Stimulated activated CD8-positive, alpha-beta memory T cell treated with anti-CD3 and anti-CD28 coated beads, Interleukin-7, amount 100 ng/mL, for 1 hour (primary cell): ENCODE data around the gene SYNGR2.

Source experiments
- DNase-seq, 2 donors: peaks; one replicate each; pipeline ENCODE4 v3.0.0-alpha.2; 2020; ENCODE audit warnings: low read depth in 2 of 2

SYNGR2 gene

DNA sequence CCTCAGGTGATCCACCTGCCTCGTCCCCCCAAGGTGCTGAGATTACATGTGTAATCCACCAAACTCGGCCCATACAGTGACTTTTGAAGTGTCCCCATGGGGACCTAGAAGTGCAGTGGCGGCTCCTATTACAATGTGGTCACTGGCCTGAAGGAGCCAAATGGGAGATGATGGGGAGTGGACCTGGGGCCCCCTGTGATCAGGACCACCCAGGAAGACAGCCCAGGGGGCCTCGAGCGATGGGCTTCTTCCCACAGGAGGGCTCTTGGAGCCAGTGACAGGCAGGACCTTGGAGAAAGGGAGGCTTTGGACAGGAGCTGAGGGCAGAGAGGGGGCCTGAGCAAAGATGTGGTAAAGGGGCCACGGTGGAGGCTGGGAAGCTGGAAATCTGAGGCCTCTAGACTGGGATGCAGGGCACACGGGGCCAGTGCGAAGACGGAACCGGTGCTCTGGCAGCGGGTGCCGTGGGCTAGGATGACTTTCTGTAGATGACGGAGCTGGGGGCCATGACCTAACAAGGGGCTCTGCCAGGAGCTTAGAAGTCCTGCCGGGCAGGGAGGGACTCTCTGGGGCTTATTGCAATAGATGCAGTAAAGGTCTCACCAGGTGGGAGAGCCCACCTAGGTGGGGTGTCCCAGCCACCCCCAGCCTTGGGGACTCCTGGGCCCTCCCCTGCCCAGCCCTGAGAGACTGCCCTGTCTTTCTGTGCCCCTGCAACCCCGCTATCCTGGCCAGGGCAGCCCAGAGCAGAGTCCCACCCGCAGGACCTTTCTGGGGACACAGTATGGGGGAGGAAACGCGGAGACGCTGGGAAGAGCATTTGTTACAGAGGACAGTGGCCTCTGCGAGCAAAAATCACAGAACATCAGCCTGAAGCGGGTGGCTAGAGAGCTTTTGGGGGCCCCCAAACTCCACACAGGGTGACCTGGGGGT, 24.9 kb upstream of the SYNGR2 start:
- DNase-seq = no peak

DNA sequence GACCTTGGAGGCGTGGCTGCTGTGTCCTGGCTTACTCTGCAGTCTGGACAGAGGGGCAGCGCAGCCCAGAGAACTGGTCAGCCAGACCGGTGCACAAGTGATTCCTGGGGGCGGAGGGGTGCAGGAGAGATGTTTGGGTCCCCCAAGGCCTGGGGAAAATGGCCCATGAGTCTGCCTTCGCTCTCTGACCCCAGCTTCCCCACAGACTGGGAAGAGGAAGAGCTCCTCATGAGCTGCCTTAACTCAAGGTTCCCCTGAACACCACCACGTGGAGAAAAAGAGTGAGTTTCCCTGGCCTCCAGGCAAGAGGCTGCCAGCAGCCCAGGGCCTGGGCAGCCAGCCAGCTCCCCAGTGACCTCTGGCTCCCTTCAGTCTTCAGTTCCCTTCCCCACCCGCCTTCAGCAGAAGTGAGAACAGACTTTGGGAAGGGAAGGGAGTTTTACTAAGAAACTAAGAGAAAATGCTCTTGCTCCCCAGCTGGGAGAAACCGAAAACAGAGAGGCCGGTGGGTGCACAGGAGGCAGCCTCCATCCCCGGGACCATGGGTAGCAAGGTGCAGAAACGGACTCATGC, 24.1 kb upstream of the SYNGR2 start:
- no peak for DNase-seq

DNA sequence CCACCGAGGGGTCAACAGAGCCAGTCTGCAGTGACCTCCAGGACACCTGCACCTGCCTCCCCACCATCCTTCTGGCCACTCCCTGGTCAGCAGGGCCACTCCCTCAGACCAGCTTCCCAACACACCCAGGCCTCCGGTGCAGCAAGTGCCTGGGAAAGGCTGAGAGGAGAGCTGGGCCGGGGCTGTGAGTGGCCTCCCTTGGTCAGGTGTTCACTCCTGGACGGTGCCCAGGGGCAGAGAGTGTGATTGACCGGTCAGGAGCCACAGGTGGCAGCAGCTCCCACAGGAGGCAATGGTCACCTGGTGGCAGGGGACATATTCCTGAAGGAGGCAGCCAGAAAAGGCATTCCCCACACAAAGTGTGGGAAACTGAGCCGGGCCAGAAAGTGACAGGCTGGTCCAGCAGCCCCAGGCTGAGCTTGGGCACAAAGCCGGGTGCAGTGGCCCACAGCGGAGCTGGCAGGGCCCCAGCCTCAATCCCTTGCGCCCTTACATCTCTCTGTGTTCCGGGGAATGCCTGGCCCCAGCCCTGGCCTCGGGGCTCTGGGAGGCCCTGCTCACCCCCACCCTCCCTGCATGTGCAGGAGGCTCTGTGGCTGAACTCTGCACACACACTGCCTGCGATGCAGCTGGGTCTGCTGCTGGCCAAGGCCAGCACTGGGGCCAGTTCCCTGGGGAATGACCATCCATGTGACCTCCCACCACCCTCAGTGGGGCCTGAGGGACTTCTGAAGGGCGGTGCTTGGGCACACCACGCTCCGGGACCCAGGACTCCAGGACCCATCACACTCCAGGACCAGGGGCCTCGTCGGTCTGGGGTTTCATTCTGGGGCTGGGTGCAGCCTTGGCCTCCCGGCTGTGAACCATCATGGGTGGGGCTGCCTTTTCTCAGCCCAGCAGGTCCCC, 23.4 kb upstream of the SYNGR2 start:
- DNase-seq = no peak

DNA sequence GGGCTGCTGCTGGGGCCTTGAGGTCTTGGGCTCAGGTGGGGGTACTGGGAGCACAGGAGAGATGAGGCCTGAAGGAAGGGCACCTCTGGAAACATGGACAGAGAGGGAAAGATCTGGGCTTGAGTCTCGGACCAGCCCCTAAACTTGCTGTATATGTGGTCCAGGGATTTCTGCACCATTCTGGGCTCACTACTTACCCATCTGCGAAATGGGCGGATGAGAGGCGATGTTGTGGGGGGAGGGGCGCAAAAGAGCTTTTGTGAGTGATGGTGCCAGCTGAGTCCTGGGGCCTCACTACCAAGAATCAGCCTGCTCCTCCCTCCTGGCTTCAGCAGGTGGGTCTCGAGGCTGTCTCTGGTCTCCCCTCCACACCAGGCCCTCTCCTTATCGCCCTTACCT, 21.9 kb upstream of the SYNGR2 start:
- DNase-seq = no peak

DNA sequence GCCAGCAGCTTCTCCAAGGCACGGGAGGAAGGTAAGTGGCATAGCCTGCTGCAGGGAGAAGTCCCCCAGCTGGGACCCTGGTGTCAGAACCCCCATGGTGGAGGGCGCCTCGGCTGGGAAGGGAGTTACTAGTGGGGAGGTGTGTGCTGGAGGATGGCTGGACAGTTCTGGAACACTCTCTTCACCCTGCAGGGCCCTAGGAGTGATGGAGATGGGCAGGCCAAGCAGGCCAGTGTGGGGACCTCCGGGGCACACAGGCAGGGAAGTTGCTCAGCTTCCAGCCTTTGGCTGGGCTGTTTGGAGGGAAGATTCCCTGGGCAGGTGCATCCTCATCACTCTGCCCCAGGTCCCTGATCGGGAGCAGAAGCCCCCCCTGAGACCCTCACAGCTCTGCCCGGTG, 21.5 kb upstream of the SYNGR2 start:
- no peak for DNase-seq

DNA sequence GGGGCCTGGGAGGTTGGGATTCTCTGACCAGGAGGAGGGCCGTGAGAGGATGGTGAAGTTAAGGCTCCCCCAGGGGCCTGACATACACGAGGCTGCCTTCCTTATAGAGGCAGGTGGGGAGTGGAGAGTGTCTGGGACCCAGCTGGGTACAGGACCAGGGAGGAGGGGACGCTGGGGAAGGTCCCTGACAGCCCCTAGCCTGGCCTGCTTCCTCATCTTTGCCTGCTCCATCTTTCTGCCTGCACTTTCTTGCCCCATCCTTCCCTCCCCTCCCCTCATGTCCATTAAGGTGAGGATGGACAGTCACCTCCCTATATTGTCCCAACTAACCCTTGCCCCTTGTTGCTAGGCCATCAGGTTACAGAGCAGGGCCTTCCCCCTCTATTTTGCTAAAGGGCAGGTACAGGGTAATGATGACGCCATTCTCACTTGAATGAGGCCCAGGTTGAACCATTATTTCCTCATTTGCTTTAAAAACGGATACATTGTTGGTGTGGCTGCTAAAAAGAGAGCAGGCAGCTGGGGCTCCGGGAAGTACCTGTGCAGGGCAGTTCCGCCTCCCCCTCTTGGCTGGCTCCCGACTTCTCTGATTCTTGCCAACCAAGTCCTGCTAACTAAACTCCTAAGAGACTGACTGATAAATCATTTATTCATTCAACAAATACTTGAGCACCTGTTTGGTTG, 20.9 kb upstream of the SYNGR2 start:
- DNase-seq = no peak

DNA sequence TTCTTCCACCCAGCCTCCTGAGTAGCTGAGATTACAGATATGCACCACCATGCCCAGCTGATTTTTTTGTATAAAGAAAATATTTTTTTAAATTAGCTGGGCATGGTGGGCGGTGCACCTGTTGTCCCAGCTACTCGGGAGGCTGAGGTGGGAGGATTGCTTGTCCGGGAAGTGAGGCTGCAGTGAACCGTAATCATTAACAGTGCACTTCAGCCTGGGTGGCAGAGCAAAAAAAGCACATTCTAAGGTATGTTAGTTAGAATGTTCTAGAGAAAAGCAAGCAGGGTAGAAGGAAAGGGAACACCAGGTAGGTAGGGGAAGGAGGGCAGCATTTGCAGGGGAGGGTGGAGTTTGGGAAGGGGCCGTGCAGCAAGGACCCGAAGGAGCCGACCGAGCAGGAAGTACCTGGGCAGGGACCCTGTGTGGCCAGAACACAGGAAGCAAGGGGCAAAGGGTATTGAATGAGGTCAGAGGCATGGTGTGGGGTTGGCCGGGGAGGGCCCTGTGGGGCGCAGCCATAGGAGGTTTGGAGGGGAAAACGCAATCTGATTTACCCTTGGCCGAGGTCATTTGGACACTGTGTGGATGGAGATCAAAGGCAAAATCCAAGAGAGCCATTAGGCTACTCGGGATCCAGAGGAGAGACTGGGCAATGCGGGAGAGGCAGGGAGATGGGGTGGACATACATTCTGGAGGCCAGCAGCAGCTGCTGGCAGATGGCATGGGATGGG, 19.9 kb upstream of the SYNGR2 start:
- DNase-seq = no peak

DNA sequence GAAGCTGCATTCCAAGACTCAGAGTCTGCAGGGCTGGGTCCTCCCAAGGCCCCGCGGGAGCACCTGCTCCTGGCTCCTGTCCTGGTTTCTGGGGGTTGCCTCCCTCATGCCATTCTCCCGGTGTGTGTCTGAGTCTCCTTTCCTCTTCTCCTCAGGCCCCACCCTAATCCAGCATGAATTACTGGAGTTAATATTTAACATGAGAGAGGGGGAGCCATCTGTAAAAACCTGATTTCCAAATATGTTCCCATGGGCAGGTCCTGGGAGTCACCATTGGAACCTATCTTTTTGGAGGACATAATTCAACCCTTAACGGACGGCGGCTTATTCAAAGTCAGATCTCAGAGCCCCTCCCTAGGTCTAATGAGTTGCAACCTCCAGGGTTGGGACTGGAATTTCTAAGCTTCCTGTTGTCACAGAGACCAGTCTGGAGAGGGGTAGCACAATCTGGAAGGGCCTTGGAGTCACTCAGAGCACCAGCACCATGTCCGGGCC, 16.8 kb upstream of the SYNGR2 start:
- no peak for DNase-seq

DNA sequence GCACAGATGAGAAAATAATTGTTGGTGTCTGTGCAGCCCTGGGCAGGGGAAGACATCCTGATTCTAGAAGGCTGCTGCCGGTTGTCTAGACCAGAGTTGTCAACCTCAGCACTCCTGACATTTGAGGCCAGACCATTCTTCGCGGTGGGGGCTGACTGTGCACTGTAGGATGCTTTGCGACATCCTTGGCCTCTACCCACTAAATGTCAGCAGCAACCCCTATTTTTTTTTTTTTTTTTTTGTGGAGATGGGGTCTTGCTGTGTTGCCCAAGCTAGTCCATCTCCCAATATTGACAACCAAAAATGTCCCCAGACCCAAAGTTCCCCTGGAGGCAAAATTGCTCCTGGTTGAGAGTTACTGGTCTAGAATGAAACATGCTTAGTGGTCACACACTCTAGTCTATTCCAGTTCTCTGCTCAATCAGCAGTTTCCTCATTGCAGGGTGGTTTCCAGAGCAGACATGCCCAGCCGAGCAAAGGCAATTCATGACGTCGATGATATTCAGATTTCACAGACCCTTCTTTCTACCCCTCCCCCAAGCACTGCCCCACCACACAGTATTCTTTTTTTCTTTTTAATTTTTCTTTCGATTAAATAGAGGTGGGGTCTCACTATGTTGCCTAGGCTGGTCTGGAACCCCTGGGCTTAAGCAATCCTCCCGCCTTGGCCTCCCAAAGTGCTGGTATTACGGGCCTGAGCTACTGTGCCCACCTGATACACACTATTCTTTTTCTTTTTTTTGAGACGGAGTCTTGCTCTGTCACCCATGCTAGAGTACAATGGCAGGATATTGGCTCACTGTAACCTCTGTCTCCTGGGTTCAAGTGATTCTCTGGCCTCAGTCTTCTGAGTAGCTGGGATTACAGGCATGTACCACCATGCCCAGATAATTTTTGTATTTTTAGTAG, 13.2 kb upstream of the SYNGR2 start:
- no peak for DNase-seq

DNA sequence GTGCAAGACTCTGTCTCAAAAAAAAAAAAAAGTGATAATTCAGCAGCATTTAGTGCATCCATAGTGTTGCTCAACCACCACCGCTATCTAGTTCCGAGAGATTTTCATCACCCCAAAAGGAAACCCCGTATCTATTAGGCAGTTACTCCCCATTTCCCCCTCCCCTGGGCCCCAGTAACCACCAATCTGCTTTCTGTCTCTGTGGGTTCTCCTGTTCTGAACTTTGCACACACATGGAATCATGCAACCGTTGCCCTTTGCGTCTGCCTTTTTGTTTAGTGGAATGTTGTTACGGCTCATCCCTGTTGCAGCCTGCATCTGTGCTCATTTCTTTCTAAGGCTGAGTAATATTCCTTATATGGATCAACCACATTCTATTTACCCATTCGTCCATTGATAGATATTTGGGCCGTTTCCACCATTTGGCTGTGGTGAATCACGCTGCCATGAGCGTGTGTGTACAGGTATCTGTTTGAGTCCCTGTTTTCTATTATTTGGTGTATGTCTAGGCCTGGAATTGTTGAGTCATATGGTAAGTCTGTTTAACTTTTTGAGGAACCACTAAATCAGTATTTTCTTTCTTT, 8.7 kb upstream of the SYNGR2 start:
- DNase-seq = no peak

DNA sequence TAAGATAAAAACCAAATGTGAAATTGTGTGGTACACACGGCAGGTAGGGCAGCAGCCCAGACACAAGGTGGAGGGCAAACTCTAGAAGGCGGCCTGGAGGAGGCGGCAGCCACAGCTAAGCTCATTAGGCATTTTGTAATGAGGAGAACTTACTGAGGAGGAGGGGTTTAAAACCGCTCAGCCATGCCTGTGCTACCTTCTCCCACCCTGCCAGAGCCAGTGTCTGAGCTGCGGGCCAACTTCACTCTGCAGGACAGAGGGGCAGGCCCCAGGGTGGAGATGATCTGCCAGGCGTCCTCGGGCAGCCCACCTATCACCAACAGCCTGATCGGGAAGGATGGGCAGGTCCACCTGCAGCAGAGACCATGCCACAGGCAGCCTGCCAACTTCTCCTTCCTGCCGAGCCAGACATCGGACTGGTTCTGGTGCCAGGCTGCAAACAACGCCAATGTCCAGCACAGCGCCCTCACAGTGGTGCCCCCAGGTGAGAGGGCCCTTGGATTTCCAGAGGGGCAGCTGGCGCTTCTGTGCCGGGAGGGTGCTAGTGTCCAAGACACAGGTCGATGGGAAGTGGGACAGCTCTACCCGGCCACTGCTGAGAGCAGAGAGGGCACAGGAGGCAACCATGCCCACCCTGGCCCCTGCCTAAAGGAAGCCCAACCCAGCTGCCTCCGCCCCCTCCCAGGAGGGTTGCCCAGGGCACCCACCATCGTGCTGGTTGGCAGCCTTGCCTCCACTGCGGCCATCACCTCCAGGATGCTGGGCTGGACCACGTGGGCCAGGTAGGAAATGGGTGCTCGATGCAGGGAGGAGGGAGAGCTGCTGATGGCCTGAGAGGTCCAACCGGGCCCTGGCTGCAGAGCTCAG, 4.3 kb upstream of the SYNGR2 start:
- DNase-seq = no peak

DNA sequence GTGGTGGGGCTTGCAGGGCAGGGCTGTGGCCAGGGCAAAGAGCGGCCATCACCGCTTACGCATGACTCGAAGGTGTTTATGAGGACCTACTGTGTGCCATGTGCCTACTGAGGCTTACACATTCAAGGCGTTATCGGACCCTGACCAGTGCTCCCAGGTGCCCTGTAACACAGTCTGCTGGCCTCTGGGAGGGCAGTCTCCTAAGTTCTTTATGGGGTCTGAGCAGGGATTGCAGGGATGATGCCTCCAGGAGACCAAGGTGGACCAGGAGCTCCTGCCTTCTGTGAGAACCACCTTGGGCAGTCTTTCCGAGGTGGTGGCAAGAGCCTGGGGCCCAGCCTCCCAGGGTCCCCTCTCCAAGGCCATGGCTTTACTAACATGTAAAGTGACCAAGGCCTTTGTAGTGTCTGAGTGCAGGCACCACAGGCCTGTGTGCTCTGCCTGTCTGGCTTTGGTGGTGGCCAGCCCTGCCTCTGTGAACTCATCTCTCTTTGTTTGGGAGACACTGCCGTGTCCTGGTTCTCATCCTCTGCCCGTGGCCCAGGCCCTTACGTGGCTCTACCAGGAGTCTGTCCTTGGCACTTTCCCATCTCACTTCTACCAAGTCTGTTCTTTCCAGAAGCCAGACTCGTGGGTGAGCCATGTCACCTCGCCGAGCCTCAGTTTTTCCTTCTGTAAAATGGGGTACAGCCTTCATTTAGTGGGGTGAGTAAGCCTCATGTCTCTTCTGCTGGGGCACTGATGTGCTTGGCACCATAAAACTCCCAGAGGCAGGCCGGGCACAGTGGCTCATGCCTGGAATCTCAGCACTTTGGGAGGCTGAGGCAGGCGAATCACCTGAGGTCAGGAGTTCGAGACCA, 3.4 kb upstream of the SYNGR2 start:
- no peak for DNase-seq

DNA sequence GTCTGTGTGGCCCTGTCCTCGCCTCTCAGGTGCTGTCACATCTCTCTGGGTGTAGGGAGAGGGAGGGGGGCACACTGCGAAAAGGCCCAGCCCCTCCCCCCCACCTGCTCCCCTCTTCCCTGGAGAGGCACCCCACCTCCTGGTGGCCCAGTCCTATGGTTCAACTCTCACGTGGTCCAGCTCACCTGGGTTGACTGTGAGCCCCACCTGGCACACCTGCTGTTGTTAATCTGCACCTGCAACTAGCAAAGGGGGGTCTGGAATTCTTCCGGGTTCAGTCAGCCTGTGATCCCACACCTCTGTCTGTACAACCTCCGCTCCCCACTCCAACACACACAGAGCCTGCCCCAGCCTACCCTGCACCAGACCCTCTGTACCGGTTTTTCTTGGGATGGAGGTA, 2.0 kb upstream of the SYNGR2 start:
- DNase-seq = no peak

DNA sequence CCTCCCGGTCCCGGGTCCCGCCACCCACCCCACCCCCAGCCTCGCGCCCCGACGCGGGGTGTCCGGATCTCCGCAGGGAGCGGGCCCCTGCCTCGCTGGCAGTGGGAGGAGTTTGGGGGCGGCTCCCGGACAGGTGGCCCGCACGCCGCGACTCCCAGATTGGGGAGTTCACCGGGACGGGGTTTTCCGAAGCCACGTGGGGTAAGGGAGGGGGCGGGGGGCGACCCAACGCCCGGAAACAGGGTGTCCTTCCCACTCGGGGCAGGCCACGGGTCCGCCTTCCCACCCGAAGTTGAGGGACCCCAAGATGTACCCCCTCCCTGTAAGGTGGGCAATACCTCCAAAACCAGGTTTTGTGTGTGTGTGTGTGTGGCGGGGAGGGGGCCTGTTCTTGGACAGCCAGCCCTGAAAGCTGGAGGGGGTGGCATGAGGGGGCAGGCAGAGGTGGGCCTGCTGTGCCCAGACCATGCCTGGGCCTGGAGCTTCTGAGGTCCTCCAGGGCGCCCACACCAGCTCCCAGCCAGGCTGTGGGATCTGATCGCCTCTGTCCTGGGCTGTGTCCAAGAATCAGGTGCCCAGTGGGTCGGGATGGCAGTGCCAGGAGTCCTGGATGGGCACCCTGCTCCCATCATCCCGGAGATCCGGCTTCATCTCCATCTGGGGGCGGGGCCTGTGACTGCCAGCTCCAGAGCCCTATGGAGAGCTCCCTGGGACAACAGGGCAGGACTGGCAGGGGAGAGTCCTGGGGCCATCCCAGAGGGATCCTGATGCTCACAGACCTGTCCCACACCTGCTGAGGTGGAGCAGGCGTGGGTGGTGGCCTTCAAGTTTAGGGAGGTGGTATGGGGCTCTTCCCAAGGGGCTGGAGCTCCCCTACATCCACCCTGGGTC, 767 bp downstream of the SYNGR2 start:
- DNase-seq = no peak

DNA sequence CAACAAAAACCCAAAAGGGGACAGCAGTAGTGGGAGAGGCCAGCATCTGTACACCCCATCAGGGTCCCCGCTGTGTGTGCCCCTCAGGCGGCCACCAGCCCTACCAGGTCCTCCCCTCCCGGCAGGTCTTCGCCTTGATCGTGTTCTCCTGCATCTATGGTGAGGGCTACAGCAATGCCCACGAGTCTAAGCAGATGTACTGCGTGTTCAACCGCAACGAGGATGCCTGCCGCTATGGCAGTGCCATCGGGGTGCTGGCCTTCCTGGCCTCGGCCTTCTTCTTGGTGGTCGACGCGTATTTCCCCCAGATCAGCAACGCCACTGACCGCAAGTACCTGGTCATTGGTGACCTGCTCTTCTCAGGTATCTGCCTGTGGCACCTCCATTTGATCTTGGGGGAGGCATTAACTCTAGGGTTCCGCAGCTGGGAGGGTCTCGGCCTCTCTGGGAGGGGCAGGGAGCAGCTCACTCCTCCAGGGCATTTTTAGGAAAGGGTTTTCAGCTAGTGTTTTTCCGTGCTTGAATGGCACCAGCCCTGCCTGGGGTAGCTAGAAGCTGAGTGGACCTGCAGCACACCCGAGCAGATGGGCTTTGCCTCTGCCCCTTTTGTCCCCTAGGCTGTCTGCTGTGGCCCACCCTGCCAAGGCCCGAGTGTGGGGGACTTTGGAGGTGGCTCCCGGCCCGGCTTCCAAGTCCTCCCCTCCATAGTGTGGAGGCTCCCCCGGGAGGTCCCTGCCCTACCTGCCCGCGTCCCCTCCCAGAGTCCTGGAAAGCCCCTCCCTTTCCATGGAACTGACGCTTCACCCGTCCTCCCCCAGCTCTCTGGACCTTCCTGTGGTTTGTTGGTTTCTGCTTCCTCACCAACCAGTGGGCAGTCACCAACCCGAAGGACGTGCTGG, 2.6 kb downstream of the SYNGR2 start:
- DNase-seq = no peak
